Measurements from ENCODE around the gene NRDC. TPM values are rescaled to one million over a fixed set of nuclear protein-coding genes. Genes with fewer than 3 reads are reported as not detected.
A peak's percentile ranks its signal among the peaks of the same experiment; 100 is the strongest.

Gene NRDC
- total and polyA plus RNA-seq, 5 donors from 2014 or later = 62.4 to 143 (median 75.5) TPM

GRCh38 chr1:51863384-51863783 is 15.1 kb downstream of the NRDC start:
- Mint-ChIP-seq H3K36me3 (peaks cover 8% of the 10 kb centered on the region), H3K4me3 (peak overlapping the region in 1 of 4 donors; percentile 9), H3K27me3 (no peaks in the 10 kb centered on the region), H3K4me1 (peaks cover 37 to 52% (median 43%) of the 10 kb centered on the region in 4 donors), H3K27ac (peak overlapping the region; percentile 16 to 56 (median 26)), H3K9me3 (no peaks in the 10 kb centered on the region)
- Histone ChIP-seq H3K27ac (ENCODE audit: insufficient read depth, low read length, poor library complexity, severe bottlenecking) (no peak overlapping the region), H3K9me3 (ENCODE audit: control insufficient read depth in 2 of 2, low read length in 2 of 2) (no peaks in the 10 kb centered on the region), H3K27me3 (ENCODE audit: control insufficient read depth, insufficient read depth, low read length) (no peaks in the 10 kb centered on the region), H3K36me3 (ENCODE audit: control insufficient read depth, insufficient read depth, low read length) (no peaks in the 10 kb centered on the region), H3K4me3 (ENCODE audit: low read depth, low read length) (no peak overlapping the region), H3K4me1 (ENCODE audit: control insufficient read depth, insufficient read depth, low read length, poor library complexity, severe bottlenecking) (peaks cover 17% of the 10 kb centered on the region)
- no peak for ATAC-seq (ENCODE audit: low read depth in 2 of 2)
- peak in 2 of 3 donors; percentile 9 to 21 for DNase-seq

DNA sequence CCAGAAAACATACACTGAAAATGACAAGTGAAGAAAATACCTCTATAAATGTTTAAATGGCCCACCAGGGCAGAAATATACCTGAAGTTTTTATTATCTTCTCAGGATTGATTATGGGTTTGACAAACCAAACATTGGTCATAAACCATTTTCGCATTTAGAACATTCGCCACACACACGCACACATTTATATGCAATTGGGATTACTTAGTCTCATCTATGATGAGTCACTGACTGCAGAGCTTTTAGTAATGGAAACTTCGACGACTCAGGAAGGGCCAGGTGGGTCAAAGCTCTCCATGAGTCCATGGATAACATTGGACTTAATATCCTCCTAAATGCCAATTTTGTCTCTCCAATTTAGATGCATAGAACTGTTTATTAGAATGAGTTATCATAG is 16.9 kb downstream of the NRDC start:
- no peaks in the 10 kb centered on the region for H3K9me3 ChIP-seq (ENCODE audit: control insufficient read depth in 2 of 2, low read length in 2 of 2)
- DNase-seq (no peak), ATAC-seq (ENCODE audit: low read depth in 2 of 2) (no peak)
- no peaks in the 10 kb centered on the region for H3K27me3 Mint-ChIP-seq
- H3K27me3 ChIP-seq (ENCODE audit: control insufficient read depth, insufficient read depth, low read length) = no peaks in the 10 kb centered on the region
- H3K27ac Mint-ChIP-seq = no peak overlapping the region
- H3K36me3 ChIP-seq (ENCODE audit: control insufficient read depth, insufficient read depth, low read length) = no peaks in the 10 kb centered on the region
- H3K4me3 Mint-ChIP-seq = no peak overlapping the region
- no peaks in the 10 kb centered on the region for H3K36me3 Mint-ChIP-seq
- H3K4me1 Mint-ChIP-seq = peaks cover 24 to 45% (median 35%) of the 10 kb centered on the region in 4 donors
- no peak overlapping the region for H3K4me3 ChIP-seq (ENCODE audit: low read depth, low read length)
- no peak overlapping the region for H3K27ac ChIP-seq (ENCODE audit: insufficient read depth, low read length, poor library complexity, severe bottlenecking)
- H3K4me1 ChIP-seq (ENCODE audit: control insufficient read depth, insufficient read depth, low read length, poor library complexity, severe bottlenecking) = peaks cover 8% of the 10 kb centered on the region
- no peaks in the 10 kb centered on the region for H3K9me3 Mint-ChIP-seq

- H3K9me3 ChIP-seq (ENCODE audit: control insufficient read depth in 2 of 2, low read length in 2 of 2) = no peaks in the 10 kb centered on the region
- peaks cover 4% of the 10 kb centered on the region for H3K36me3 ChIP-seq (ENCODE audit: control insufficient read depth, insufficient read depth, low read length)
- no peaks in the 10 kb centered on the region for H3K36me3 Mint-ChIP-seq
- no peaks in the 10 kb centered on the region for H3K9me3 Mint-ChIP-seq
- no peak overlapping the region for H3K4me3 Mint-ChIP-seq
- H3K27ac Mint-ChIP-seq = no peak overlapping the region
- no peak for ATAC-seq (ENCODE audit: low read depth in 2 of 2)
- H3K27me3 ChIP-seq (ENCODE audit: control insufficient read depth, insufficient read depth, low read length) = no peaks in the 10 kb centered on the region
- no peak for DNase-seq
- peaks cover 6% of the 10 kb centered on the region for H3K4me1 ChIP-seq (ENCODE audit: control insufficient read depth, insufficient read depth, low read length, poor library complexity, severe bottlenecking)
- H3K27ac ChIP-seq (ENCODE audit: insufficient read depth, low read length, poor library complexity, severe bottlenecking) = no peak overlapping the region
- H3K4me3 ChIP-seq (ENCODE audit: low read depth, low read length) = no peak overlapping the region
- H3K27me3 Mint-ChIP-seq = no peaks in the 10 kb centered on the region
- H3K4me1 Mint-ChIP-seq = peaks cover 22 to 46% (median 33%) of the 10 kb centered on the region in 4 donors
Measured at GRCh38 chr1:51859735-51860134, 18.8 kb downstream of the NRDC start.

- H3K4me1 ChIP-seq (ENCODE audit: control insufficient read depth, insufficient read depth, low read length, poor library complexity, severe bottlenecking) = peaks cover 6% of the 10 kb centered on the region
- Mint-ChIP-seq H3K36me3 (no peaks in the 10 kb centered on the region), H3K27me3 (no peaks in the 10 kb centered on the region), H3K4me3 (no peak overlapping the region), H3K9me3 (no peaks in the 10 kb centered on the region), H3K4me1 (peaks cover 22 to 46% (median 33%) of the 10 kb centered on the region in 4 donors), H3K27ac (no peak overlapping the region)
- H3K36me3 ChIP-seq (ENCODE audit: control insufficient read depth, insufficient read depth, low read length) = peaks cover 4% of the 10 kb centered on the region
- ATAC-seq (ENCODE audit: low read depth in 2 of 2) = no peak
- no peak for DNase-seq
- H3K27ac ChIP-seq (ENCODE audit: insufficient read depth, low read length, poor library complexity, severe bottlenecking) = no peak overlapping the region
- H3K9me3 ChIP-seq (ENCODE audit: control insufficient read depth in 2 of 2, low read length in 2 of 2) = no peaks in the 10 kb centered on the region
- H3K4me3 ChIP-seq (ENCODE audit: low read depth, low read length) = no peak overlapping the region
- H3K27me3 ChIP-seq (ENCODE audit: control insufficient read depth, insufficient read depth, low read length) = no peaks in the 10 kb centered on the region
Measured at GRCh38 chr1:51859333-51859732, 19.2 kb downstream of the NRDC start.

DNA sequence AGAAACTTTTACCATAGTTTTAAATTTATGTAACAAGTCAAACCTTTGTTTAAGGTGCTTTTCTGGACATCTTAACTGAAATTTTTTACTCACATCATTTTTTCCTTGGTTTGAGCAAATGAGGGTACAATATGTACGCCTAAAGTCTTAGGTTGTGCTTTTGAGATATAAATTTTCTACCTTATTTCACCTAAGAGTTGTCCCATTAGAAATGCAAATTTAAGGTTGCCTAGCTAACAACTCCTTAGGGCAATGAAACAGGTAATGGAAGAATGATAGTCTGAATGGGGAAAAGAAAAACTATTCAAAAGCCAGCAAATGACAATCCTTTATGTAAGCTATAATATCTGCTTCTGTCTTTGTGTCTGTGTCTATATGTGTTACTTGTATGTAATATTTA is 19.6 kb downstream of the NRDC start:
- no peaks in the 10 kb centered on the region for H3K27me3 ChIP-seq (ENCODE audit: control insufficient read depth, insufficient read depth, low read length)
- DNase-seq = no peak
- peaks cover 4% of the 10 kb centered on the region for H3K36me3 ChIP-seq (ENCODE audit: control insufficient read depth, insufficient read depth, low read length)
- H3K9me3 ChIP-seq (ENCODE audit: control insufficient read depth in 2 of 2, low read length in 2 of 2) = no peaks in the 10 kb centered on the region
- ATAC-seq (ENCODE audit: low read depth in 2 of 2) = no peak
- no peak overlapping the region for H3K27ac ChIP-seq (ENCODE audit: insufficient read depth, low read length, poor library complexity, severe bottlenecking)
- no peaks in the 10 kb centered on the region for H3K9me3 Mint-ChIP-seq
- peak overlapping the region in 1 of 3 donors; percentile 41 for H3K27ac Mint-ChIP-seq
- no peaks in the 10 kb centered on the region for H3K27me3 Mint-ChIP-seq
- H3K36me3 Mint-ChIP-seq = no peaks in the 10 kb centered on the region
- no peak overlapping the region for H3K4me3 ChIP-seq (ENCODE audit: low read depth, low read length)
- H3K4me1 ChIP-seq (ENCODE audit: control insufficient read depth, insufficient read depth, low read length, poor library complexity, severe bottlenecking) = peaks cover 5% of the 10 kb centered on the region
- peaks cover 21 to 46% (median 32%) of the 10 kb centered on the region in 4 donors for H3K4me1 Mint-ChIP-seq
- no peak overlapping the region for H3K4me3 Mint-ChIP-seq

DNA sequence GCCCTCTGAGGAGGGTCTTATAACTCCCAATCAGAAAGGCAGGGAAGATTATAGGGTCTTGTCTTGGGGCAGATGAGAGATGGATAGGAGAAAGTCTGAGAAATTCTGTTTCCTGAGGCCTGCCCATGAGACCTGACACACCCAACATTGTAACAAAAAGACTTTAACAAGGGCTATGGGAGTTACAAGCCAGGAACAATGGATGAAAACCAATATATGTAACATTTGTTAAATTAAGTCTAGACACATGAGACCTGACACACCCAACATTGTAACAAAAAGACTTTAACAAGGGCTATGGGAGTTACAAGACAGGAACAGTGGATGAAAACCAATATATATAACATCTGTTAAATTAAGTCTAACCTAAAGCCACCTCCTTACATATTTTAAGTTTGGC is 21.8 kb downstream of the NRDC start:
- H3K4me1 Mint-ChIP-seq = peaks cover 14 to 42% (median 25%) of the 10 kb centered on the region in 4 donors
- peaks cover 6% of the 10 kb centered on the region for H3K36me3 ChIP-seq (ENCODE audit: control insufficient read depth, insufficient read depth, low read length)
- peak overlapping the region in 1 of 3 donors; percentile 65 for H3K27ac Mint-ChIP-seq
- no peaks in the 10 kb centered on the region for H3K27me3 ChIP-seq (ENCODE audit: control insufficient read depth, insufficient read depth, low read length)
- H3K27me3 Mint-ChIP-seq = no peaks in the 10 kb centered on the region
- no peak overlapping the region for H3K4me3 Mint-ChIP-seq
- no peak for ATAC-seq (ENCODE audit: low read depth in 2 of 2)
- no peak overlapping the region for H3K27ac ChIP-seq (ENCODE audit: insufficient read depth, low read length, poor library complexity, severe bottlenecking)
- no peak overlapping the region for H3K4me3 ChIP-seq (ENCODE audit: low read depth, low read length)
- no peaks in the 10 kb centered on the region for H3K4me1 ChIP-seq (ENCODE audit: control insufficient read depth, insufficient read depth, low read length, poor library complexity, severe bottlenecking)
- no peaks in the 10 kb centered on the region for H3K9me3 Mint-ChIP-seq
- H3K9me3 ChIP-seq (ENCODE audit: control insufficient read depth in 2 of 2, low read length in 2 of 2) = no peaks in the 10 kb centered on the region
- no peak for DNase-seq
- H3K36me3 Mint-ChIP-seq = no peaks in the 10 kb centered on the region

GRCh38 chr1:51855624-51856023 is 22.9 kb downstream of the NRDC start:
- Histone ChIP-seq H3K4me1 (ENCODE audit: control insufficient read depth, insufficient read depth, low read length, poor library complexity, severe bottlenecking) (no peaks in the 10 kb centered on the region), H3K36me3 (ENCODE audit: control insufficient read depth, insufficient read depth, low read length) (peaks cover 6% of the 10 kb centered on the region), H3K4me3 (ENCODE audit: low read depth, low read length) (no peak overlapping the region), H3K27me3 (ENCODE audit: control insufficient read depth, insufficient read depth, low read length) (no peaks in the 10 kb centered on the region), H3K9me3 (ENCODE audit: control insufficient read depth in 2 of 2, low read length in 2 of 2) (no peaks in the 10 kb centered on the region), H3K27ac (ENCODE audit: insufficient read depth, low read length, poor library complexity, severe bottlenecking) (no peak overlapping the region)
- no peaks in the 10 kb centered on the region for H3K9me3 Mint-ChIP-seq
- no peaks in the 10 kb centered on the region for H3K36me3 Mint-ChIP-seq
- ATAC-seq (ENCODE audit: low read depth in 2 of 2) (no peak), DNase-seq (no peak)
- no peak overlapping the region for H3K27ac Mint-ChIP-seq
- H3K27me3 Mint-ChIP-seq = no peaks in the 10 kb centered on the region
- peaks cover 15 to 47% (median 25%) of the 10 kb centered on the region in 4 donors for H3K4me1 Mint-ChIP-seq
- H3K4me3 Mint-ChIP-seq = no peak overlapping the region

DNA sequence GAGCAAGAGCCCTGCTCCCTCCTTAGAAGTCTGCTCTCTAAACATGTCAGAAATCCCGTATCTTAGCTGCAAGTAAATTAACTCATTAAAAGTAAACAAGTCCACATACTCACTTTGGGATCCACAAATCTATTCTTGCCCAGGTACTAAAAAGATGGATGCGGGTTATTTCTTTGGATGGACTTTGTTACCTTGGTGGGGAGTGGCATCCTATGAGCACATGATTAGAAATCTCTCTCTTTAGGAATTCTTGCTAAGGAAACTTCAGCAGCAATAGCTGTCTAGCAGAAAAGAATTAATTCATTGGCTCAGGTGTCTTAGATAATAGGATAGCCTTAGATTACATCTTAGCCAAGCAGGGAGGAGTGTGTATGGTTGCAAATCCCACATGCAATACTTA is 25.2 kb downstream of the NRDC start:
- Mint-ChIP-seq H3K27me3 (no peaks in the 10 kb centered on the region), H3K4me3 (no peak overlapping the region), H3K9me3 (no peaks in the 10 kb centered on the region), H3K4me1 (peaks cover 5 to 30% (median 14%) of the 10 kb centered on the region in 4 donors), H3K27ac (no peak overlapping the region), H3K36me3 (no peaks in the 10 kb centered on the region)
- Histone ChIP-seq H3K4me3 (ENCODE audit: low read depth, low read length) (no peak overlapping the region), H3K27me3 (ENCODE audit: control insufficient read depth, insufficient read depth, low read length) (no peaks in the 10 kb centered on the region), H3K27ac (ENCODE audit: insufficient read depth, low read length, poor library complexity, severe bottlenecking) (no peak overlapping the region), H3K9me3 (ENCODE audit: control insufficient read depth in 2 of 2, low read length in 2 of 2) (no peaks in the 10 kb centered on the region), H3K36me3 (ENCODE audit: control insufficient read depth, insufficient read depth, low read length) (peaks cover 6% of the 10 kb centered on the region), H3K4me1 (ENCODE audit: control insufficient read depth, insufficient read depth, low read length, poor library complexity, severe bottlenecking) (no peaks in the 10 kb centered on the region)
- ATAC-seq (ENCODE audit: low read depth in 2 of 2) = no peak
- no peak for DNase-seq

Measured in CD4-positive, CD25-positive, alpha-beta regulatory T cell (primary cell).